Measurements from ENCODE around the gene CNTN6.
A peak's percentile ranks its signal among the peaks of the same experiment; 100 is the strongest.

CNTN6 gene

GRCh38 chr3:1079662-1080061 lies 13.2 kb upstream of the CNTN6 start:
- TF ChIP-seq CTCF (IDR thresholded peaks at IDR 0.05) (no peak), ZFX (IDR thresholded peaks at IDR 0.05; ENCODE audit: borderline replicate concordance) (no peak)
- H3K27ac ChIP-seq, result no peak overlapping the region

GRCh38 chr3:1082108-1082507 lies 10.7 kb upstream of the CNTN6 start:
- TF ChIP-seq ZFX (IDR thresholded peaks at IDR 0.05; ENCODE audit: borderline replicate concordance), result no peak
- TF ChIP-seq CTCF (IDR thresholded peaks at IDR 0.05), result peak; percentile 88
- H3K27ac ChIP-seq, result no peak overlapping the region

- no peak overlapping the region for H3K27ac ChIP-seq
- TF ChIP-seq ZFX (IDR thresholded peaks at IDR 0.05; ENCODE audit: borderline replicate concordance) (no peak), CTCF (IDR thresholded peaks at IDR 0.05) (peak; percentile 41)
Observed at GRCh38 chr3:1087066-1087560, 5.7 kb upstream of the CNTN6 start.

GRCh38 chr3:1088503-1088902 lies 4.3 kb upstream of the CNTN6 start:
- H3K27ac ChIP-seq, result no peak overlapping the region
- TF ChIP-seq CTCF (IDR thresholded peaks at IDR 0.05) (no peak), ZFX (IDR thresholded peaks at IDR 0.05; ENCODE audit: borderline replicate concordance) (no peak)

GRCh38 chr3:1091286-1091685 lies 1.5 kb upstream of the CNTN6 start:
- H3K27ac ChIP-seq, result no peak overlapping the region
- TF ChIP-seq ZFX (IDR thresholded peaks at IDR 0.05; ENCODE audit: borderline replicate concordance), result no peak

GRCh38 chr3:1092061-1092460 lies 763 bp upstream of the CNTN6 start:
- no peak for TF ChIP-seq ZFX (IDR thresholded peaks at IDR 0.05; ENCODE audit: borderline replicate concordance)
- TF ChIP-seq CTCF (IDR thresholded peaks at IDR 0.05), result no peak
- H3K27ac ChIP-seq, result no peak overlapping the region

GRCh38 chr3:1093217-1093616 lies 393 bp downstream of the CNTN6 start:
- TF ChIP-seq CTCF (IDR thresholded peaks at IDR 0.05) (no peak), ZFX (IDR thresholded peaks at IDR 0.05; ENCODE audit: borderline replicate concordance) (no peak)
- no peak overlapping the region for H3K27ac ChIP-seq

GRCh38 chr3:1103525-1103924 lies 10.7 kb downstream of the CNTN6 start:
- H3K27ac ChIP-seq, result no peak overlapping the region
- TF ChIP-seq CTCF (IDR thresholded peaks at IDR 0.05) (no peak), ZFX (IDR thresholded peaks at IDR 0.05; ENCODE audit: borderline replicate concordance) (no peak)
